Stimulated activated CD8-positive, alpha-beta memory T cell treated with anti-CD3 and anti-CD28 coated beads, Interleukin-15, amount 100 ng/mL, for 48 hours (primary cell): ENCODE data around the gene CCDC90B.
"Not testable (repeated sequence)": the region's sequence is repeated elsewhere in the genome, so short reads cannot be mapped to it uniquely, and the experiment has no call there.

Experiments used
- DNase-seq, 2 donors: peaks; one replicate each; pipeline ENCODE4 v3.0.0-alpha.2; 2020; ENCODE audit warnings: low read depth in 2 of 2

Gene CCDC90B

DNA sequence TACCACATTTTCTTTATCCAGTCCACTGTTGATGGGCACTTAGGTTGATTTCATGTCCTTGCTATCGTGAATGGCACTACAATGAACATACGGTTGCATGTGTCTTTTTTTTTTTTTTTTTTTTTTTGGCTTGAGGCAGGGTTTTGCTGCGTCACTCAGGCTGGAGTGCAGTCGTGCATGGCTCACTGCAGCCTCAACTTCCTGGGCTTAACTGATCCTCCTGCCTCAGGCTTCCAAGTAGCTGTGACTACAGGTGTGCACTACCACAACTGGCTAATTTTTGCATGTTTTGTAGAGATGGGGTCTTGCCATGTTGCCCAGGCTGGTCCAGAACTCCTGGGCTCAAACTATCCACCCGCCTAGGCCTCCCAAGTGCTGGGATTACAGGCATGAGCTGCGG, 1.5 kb upstream of the CCDC90B start:
- no peak for DNase-seq

DNA sequence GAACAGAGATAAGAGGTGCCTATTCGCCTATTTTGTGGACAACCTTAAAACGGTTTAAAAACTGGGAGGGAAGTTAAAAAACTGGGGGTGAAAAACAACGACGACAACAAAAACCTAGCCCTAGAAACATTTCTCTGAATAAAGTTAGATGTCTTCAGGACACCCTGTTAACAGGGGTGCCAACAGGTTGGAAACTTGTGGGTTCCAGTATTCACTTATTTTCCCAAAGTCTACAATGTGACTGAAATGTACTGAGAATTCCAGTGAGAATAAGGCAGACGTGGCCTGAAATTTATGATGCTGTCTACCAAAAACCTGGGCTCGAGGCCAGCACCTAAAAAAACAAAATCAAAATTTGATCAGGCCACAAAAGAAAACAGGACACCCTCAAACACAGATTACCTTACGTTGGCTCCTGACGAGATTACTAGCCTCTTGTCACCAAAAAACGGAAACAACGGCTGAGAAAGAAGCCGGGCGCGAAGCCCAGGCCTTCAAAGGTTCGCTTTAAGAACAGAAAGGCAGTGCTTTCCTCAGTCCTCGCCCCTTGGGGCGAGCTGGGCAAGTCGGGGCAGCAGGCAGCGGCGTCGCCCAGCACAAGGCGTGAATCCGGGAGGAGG, 906 bp downstream of the CCDC90B start:
- DNase-seq, result no peak

DNA sequence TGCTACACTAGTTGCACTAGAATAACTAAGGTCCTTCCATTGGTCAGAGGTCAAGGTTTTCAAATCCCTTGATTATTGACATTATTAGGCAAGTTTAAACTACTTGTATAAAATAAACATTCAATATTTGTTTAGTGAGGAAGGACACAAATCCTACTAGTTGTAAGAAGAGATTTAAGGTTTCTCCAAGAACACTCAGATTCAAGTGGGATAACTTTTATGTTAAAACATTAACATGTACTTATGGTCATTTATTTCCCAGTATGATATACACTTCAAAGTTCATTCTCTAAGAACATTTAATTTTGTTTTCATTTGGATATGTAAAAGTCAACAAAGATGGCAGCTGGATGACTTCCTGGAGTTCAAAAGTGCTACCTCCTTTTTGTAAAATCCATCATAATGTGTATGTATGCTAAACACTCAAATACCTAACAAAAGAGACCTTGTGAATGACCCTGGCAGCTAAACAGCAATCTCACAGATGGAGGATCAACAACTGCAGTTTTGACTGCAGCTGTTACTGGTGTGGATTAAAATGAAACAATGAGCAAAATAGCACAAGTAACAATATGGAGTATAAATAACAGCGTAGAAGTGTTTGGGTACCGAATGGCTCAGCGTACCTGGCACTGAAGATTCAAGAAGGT, 1.5 kb downstream of the CCDC90B start:
- DNase-seq, result no peak

DNA sequence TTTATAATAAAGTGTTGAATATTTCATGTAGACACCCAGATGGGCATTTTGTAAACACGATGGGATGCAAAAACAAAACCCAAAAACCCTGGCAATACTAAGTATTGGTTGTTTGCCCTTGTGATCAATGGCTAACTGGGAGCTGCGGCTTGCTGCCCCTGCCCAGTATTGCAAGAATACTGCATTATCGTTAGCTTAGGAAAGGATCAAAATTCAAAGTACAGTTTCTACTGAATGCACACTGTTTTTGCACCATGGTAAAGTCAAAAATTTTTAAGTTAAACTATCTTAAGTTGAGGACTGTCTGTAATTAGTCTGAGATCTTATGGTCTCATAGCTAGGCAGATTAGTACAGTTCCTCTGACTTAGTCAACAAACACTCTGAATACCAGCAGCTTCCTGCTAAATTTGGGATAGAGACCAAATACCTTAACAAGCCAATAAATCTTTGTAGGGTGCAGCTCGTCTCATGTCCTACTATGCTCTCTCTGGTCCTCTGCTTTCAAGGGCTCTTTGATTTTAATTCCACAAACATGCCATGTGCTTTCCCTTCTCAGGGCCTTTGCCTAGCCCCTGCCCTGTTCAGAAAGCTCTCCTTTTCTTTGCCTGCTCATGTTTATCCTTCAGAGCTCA, 4.0 kb downstream of the CCDC90B start:
- DNase-seq, result no peak

DNA sequence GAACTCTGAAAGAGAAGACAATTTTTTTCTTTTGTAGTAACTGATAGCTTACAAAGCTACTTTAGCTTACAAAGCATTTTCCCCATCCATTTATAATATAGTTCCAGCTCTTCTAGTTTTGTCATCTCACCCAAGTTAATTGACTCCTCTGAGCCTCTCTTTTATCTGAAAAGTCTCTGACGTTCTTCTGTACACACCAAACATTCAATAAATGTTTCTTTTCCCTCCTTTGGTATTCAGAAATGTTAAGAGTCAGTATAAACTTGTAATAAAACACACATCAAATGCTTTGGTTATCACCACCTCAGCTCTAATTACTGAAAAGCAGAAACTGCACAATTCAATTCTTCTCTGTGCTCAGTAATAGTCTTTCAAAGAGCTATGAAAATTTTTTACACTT, 5.9 kb downstream of the CCDC90B start:
- DNase-seq, result no peak

DNA sequence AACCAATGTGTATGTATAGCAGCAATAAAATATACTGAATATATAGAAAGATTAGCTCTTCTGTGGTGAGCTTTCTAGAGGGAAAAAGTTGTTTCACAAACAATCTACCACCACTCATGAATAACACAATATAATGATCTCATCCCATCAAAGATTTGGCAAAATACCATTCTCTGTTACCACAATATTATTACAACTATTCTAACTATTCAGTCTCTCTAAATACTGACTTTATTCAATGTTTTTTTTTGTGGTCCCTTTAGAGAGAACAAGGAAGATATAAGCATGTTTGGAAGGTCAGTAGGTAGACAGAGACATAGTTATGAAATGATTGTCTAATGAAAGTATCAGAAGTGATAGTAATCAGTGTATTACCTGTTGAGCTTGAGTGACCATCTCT, 7.8 kb downstream of the CCDC90B start:
- no peak for DNase-seq

DNA sequence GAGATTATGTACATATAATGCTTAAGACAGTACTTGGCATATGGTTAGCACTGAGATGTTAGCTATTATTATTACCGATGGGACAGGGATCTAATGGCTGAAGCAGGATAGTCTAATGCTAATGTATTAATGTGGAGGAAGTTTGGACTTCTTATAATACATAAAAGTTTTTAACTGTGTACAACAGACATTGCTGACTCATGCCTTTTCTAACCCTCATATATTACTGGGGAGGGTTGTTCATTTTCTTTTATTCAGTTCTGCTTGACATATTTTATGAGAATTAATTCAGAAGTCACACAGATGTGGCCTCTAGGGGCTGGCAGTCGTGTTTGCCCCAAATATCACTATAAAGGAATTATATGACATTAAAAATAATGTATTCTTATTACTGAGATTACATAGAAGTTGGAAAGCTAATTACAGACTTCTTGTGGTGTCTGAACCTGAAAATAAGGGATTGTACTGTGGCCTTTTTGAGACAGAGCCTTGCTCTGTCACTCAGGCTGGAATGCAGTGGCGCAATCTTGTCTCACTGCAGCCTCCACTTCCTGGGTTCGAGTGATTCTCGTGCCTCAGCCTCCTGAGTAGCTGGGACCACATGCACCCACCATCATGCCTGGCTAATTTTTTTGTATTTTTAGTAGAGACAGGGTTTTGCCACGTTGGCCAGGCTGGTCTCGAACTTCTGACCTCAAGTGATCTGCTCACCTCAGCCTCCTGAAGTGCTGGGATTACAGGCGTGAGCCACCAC, 10.1 kb downstream of the CCDC90B start:
- no peak for DNase-seq

DNA sequence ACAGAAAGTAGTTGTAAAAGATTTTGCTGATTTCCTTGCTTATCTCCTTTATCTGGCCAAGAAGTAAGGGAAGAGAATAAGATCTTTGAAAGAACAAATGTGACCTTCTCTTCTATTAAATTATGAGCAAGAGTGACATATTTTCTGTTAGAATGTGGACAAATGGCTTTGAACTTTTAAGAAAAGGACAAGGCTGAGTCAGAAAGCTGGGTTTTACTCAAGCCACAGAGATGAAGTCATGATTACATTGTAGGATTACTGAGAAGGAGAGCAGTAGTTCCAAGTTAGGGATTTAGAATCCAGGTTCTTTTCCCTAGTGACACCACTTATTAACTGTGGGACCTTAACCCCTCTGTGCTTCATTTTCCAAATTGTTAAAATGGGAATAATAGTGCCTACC, 13.5 kb downstream of the CCDC90B start:
- DNase-seq, result no peak

DNA sequence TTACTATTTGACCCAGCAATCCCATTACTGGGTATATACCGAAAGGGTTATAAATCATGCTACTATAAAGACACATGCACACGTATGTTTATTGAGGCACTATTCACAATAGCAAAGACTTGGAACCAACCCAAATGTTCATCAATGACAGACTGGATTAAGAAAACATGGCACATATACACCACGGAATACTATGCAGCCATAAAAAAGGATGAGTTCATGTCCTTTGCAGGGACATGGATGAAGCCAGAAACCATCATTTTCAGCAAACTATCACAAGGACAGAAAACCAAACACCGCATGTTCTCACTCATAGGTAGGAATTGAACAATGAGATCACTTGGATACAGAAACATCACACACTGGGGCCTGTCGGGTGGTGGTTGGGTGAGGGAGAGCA, 14.4 kb downstream of the CCDC90B start:
- not testable (repeated sequence) for DNase-seq

DNA sequence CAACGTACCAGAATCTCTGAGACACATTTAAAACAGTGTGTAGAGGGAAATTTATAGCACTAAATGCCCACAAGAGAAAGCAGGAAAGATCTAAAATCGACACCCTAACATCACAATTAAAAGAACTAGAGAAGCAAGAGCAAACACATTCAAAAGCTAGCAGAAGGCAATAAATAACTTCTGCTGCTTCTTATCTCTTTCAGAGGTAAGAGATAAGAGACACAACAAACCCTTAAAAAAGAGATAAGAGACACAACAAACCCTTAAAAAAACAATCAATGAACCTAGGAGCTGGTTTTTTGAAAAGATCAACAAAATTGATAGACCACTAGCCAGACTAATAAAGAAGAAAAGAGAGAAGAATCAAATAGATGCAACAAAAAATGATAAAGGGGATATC, 17.1 kb downstream of the CCDC90B start:
- not testable (repeated sequence) for DNase-seq

DNA sequence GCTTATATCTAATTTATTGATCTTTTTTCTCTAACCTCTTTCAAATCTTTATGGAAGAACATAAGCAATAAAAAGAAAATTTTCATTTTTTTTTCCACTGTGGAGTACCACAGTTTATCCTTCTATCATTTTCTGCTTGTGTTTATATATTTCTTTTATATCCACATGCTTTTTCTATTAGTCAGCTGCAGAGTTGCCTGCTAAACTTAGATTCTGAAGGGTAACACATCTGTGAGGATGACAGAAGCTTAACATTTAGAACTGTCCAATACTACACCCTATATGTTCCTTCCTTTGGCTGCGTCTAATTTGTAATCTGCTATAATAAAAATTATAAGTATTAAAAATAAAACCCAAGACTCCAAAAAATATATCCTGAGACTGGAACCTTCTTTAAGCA, 20.8 kb downstream of the CCDC90B start:
- no peak for DNase-seq

DNA sequence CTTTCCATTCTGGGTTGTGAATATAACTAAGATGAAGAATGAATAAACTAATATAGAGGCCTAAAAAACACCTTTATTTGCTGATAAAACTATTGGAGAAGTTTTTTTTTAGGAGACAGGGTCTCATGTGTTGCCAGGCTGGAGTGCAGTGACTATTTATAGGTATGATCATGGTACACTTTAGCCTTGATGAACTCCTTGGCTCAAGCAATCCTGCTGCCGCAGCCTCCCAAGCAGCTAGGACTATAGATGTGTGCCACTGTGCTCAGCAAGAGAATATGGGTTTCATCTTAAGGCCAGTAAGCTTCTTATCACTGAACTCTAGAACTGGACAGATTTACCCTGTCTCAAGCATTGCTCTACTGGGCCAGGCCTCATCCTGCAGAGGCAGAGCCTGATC, 26.6 kb downstream of the CCDC90B start:
- DNase-seq, result no peak

DNA sequence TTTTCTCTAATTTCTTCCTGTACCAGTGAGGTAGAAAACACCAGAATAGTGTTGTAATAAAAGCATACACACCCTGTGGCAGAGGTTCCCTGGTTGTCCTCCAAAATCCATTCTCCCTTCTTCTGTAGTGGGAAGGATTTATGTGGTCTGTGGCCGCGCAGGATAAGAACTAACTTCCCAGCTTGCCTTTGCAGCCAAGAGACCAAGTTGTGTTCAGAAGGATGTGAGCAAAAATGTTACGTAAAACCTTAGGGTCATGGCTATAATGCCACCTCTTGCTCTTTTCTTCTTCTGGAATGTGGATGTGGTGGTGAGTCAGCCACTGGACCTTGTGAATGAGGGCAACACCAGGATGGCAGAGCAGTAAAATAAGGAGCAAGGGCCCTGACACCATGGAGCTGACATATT, 28.4 kb downstream of the CCDC90B start:
- no peak for DNase-seq

DNA sequence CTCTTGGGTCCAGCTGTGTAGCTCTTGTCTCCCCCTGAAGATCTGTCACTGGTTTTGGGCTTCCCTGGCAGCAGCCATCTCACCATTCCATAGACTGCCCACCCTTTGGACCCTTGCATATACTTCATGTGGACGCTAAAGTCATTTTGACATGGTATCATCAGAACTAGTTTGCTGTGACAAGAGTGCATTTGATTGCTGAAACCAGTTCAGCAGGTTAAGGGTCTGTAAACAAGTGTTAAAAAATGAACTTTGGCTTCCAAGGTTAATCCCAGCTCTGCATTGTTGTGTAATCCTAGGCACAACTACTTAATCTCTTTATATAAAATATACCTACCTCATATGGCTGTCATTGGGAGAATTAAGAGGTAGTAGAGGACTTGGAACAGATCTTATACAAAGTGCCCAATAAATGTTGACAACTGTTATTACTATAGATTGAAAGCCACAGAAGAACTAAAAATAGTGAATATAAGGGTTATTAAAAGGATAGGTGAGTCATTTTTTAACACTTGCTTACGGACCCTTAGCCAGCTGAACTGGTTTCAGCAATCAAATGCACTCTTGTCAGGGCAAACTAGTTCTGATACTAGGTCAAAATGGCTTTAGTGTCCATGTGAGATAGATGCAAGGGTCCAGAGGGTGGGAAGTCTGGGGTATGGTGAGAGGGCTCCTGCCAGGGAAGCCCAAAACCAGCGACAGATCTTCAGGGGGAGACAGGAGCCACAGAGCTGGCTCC, 29.4 kb downstream of the CCDC90B start:
- no peak for DNase-seq

DNA sequence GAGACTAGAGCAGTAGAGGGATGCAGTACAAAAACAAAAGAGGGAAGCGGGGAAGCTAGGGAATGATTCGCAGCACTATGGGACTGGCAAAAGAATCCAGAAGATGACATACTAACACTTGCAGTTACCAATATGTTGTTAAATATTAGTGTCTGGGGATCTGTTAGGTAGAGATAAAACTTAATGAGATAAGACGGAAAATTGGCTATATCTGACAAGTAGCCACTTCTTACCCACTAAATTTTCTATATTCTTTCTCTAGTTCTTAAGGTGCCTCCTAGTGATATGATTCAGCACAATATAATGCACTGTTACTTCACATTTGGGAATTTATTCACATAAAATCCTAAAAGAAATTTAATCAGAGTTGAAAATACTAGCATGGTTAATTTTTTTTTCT, 30.8 kb downstream of the CCDC90B start:
- no peak for DNase-seq

DNA sequence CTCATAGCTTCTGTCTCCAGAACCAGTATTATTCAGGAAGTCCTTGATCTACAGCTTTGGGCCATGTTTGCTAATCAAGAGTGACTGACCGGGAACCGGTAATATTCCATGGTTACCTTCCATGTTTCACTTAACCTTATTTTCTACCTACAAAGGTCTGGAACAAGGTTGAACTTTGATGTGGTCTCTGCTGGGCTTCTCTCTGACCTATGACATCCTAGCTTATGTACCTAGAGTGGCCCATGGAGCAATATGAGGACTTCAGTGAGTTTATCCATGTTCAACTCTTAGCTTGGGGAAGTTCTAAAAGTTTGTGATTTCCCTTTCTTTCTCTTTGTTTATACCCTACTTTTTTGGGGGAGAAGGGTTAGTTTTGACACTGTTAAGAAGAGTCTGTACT, 33.2 kb downstream of the CCDC90B start:
- no peak for DNase-seq

DNA sequence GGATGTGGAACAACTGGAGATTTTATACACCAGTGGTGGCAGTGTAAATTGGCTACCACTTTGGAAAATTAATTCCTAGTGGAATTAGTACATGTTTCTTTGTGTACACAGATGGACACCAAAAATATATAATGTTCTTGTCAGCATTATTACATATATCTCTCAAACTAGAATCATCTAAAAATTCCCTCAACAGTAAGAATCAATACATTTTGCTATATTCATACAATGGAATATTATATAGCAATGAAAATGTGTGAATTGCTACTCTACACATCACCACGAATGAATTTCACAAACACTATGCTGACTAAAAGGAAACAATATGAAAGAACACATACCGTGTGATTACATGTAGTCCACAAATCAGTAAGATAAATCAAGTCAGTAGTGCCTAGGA, 33.9 kb downstream of the CCDC90B start:
- DNase-seq, result no peak

DNA sequence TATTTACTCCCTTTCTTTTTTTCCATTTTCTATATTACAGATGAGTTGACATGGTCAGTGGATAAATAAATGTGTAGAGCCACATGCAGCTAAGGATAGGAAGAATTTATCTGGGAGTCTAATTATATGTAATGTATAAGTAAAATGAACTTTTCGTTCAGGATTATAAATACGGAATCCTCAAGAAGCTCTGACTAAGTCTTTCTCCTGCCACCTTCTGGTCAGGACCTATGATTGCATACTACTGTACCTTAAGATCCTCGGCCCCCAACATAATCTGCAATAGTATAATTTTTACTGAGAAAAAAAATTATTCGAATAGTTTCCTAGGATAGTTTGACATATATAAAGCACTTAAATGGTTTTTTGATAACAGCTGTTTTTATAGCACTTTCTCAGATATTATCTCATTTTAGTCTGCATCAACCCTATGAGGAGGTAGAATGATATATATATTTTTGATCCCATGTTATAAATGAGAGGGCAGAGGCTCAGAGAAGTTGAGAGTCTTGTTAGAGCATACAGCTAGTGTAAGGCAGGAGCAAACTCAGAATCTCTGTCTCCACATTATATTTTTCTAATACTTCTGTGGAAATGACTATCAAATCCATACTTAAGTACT, 36.1 kb downstream of the CCDC90B start:
- DNase-seq, result no peak

DNA sequence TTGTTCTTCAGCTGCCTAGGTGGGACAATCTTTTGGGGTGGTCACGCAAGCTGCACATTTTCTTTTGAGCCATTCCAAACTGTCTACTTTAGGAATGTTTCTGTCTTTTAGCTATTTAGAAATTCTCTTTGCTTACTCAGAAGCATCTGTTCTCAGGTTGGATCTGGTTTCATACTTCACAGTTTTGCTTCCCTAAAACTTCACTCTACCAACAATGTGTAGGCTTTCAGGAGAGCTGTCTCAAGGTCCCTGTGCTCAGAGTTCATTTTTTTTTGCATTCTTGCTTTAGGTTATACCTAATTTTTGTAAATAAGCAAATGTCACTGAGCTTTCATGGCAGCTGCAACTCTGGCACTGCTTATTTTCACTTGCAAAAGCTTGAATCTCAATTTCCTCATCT, 36.7 kb downstream of the CCDC90B start:
- DNase-seq, result no peak

DNA sequence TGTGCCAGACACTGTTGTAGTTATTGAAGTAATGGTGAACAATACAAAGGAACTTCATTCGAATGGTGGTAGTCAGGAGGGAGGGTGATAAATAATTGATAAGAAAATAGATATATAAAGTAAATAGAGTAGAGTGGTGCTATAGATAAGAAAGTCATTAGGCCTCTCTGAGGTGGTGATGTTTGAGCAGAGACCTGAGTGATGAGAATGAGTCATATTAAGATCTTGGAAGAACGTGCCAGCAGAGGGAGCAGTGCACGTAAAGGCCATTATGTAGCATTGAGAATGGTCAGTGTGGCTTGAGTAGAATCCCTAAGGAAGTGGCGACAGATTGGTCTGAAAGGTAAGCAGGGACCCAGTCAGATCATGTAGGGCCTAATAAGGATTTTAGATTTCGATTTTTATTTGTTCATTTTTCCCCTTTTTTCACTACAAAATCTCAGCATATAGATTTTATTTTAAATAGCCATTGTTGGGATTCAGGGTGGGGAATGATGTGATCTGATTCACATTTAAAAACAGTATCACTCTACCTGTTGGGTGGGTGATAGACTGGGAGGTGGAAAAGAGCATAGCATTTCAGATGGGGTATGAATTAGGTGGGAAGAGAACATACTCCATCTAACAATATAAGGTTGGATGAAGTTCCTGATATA, 44.7 kb downstream of the CCDC90B start:
- no peak for DNase-seq

DNA sequence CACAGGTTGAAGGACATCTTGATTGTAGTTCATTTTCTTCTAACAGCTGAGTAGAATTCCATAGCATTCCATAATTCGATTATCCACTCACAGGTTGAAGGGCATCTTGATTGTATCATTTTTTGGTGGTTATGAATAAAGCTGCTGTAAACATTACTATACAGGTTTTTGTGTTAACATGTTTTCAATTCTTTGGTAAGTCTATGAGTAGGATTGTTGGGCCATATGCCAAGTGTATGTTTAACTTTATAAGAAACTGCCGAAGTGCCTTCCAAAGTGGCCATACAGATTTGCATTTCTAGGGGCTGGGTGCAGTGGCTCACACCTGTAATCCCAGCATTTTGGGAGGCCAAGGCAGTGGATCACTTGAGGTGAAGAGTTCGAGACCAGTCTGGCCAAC, 48.1 kb downstream of the CCDC90B start:
- DNase-seq, result no peak
